ENCODE data around the gene WDR27.

DNA sequence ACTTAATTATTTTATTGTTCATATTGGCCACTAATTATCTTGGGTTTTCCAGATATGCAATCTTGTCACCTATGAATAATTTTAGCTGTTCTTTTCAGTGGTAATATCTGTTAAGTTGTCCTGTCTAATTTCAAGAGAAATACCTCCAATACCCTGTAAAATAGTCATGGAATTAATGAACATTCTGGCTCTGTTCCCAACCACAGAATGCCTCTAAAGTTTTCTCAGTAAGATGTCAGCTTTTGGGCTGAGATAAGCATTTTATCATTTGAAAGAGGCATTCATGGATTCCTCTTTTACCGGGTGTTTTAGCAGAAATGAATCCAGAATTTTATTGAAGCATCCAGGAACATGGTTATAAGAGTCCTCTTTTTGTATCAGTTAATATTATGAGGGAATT, 109.3 kb downstream of the WDR27 start:
- TF ChIP-seq, protein P1, sequence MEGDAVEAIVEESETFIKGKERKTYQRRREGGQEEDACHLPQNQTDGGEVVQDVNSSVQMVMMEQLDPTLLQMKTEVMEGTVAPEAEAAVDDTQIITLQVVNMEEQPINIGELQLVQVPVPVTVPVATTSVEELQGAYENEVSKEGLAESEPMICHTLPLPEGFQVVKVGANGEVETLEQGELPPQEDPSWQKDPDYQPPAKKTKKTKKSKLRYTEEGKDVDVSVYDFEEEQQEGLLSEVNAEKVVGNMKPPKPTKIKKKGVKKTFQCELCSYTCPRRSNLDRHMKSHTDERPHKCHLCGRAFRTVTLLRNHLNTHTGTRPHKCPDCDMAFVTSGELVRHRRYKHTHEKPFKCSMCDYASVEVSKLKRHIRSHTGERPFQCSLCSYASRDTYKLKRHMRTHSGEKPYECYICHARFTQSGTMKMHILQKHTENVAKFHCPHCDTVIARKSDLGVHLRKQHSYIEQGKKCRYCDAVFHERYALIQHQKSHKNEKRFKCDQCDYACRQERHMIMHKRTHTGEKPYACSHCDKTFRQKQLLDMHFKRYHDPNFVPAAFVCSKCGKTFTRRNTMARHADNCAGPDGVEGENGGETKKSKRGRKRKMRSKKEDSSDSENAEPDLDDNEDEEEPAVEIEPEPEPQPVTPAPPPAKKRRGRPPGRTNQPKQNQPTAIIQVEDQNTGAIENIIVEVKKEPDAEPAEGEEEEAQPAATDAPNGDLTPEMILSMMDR (IDR thresholded peaks at IDR 0.05) = no peak
- no peak for TF ChIP-seq POLR2AphosphoS5 (IDR thresholded peaks at IDR 0.05)
- TF ChIP-seq POLR2A (IDR thresholded peaks at IDR 0.05) = no peak

Data from sigmoid colon (tissue), 4 donors.